Stimulated activated CD4-positive, alpha-beta T cell treated with anti-CD3 and anti-CD28 coated beads, Interleukin-2, amount 100 ng/mL, for 4 hours (primary cell): ENCODE data around the gene LAMA4.
A peak's percentile ranks its signal among the peaks of the same experiment; 100 is the strongest.

ENCODE experiments used
- DNase-seq: peaks from one replicate; pipeline ENCODE4 v3.0.0-alpha.2; 2020; ENCODE audit warnings: low read depth

The LAMA4 gene

DNA sequence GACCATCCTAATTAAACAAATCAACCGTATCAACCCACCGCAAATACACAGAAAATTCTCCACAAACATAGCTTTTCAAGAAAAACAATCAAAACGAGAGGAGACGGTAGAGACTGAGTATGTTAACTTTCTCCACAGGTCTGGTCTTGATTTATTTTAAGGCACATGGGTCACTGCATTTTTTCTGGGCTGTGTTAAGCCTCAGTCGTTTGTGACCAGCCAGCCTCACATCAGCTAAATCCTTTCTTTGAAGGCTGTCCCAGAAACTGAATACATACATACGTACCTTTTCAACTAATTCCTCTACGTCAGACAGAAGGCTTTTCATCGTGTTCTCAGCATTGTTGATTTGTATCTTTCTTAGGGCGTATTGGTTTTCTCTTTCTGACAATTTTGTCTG lies 69.4 kb downstream of the LAMA4 start:
- DNase-seq = no peak

DNA sequence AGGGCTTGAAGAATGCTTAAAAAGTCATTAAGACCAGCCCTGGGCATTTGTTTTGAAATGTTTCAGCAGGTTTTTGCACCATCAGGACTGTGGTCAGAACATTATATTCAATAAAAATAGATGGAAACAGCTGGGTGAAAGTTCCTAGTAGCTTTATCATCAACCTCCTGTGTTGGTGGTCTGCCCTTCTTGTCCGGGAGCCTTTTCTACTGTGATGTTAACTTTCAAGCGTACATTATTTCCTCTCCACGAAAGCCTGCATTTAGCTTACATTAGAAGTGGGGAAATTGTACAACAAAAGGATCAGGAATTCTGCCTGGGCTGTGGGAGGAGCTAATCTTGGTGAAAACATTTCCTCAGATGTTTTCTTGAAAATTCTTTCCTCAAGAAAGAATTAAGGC lies 71.1 kb downstream of the LAMA4 start:
- DNase-seq = no peak

DNA sequence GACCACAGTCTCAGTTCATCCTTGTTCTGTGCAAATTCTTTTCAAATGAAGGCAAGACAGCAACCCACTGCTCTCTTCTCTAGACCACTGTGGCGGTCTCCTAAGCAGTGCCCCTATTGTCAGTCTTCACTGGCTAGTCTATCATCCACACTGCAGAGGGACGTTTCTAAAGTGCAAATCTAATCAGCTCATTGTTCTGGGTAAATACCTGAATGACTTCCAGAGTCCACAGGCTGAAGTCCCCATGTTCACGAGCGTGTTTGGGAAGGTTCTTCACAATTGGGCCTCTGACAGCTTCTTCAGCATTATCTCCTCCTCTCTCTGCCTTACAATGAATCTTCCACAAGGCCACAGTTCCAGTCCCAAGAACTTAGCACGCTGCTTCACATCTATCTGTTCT lies 73.2 kb downstream of the LAMA4 start:
- DNase-seq = no peak

DNA sequence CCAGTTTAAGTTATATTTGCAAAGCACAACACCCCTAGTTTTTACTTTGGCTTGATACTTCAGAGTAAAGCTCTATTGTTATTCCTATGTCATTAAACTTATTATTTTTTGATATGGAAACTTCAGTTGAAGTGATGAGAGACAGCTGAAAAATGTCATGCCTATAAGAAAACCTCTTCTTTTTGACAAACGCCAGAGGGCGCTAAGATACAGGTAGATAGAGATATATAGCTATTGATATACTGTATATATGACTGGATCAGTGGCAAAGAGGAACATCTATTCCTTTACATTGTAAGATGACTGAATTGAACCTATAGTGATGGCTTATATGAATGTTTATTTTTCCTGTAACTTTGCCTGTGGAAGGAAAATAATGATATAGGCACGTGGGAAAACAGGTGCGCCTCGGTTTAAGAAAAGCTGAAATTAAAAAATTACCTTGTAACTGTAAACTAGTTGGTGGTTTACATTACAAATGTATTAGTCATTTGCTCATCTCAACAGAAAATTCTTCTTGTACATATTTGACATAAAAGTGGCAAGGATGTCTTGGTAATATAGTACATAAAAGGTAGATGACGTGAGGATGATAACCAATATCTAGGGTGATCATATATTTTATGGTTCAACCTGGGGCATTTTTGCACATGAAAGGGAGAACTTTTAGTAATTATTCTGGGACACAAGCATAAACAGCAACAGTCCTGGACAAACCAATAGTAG lies 74.1 kb downstream of the LAMA4 start:
- DNase-seq = peak; percentile 40

DNA sequence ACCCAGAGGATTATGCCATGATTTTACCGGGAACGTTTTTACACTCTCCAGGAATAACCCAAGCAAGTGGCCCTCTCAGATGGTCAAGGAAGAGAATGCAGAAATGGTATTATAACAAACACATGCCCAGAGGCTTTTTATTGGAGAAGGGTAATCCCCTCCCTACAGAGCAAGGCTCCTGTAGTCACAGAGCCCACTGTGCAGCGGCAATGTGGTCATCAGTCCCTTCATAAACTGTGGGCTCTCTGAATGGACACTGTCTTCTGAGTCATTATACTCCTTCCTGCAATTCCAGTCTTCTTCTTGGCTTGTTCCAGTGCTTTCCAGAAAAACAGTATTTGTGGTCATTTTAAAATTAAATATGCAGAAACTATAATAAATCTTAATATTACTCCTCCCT lies 74.7 kb downstream of the LAMA4 start:
- no peak for DNase-seq

DNA sequence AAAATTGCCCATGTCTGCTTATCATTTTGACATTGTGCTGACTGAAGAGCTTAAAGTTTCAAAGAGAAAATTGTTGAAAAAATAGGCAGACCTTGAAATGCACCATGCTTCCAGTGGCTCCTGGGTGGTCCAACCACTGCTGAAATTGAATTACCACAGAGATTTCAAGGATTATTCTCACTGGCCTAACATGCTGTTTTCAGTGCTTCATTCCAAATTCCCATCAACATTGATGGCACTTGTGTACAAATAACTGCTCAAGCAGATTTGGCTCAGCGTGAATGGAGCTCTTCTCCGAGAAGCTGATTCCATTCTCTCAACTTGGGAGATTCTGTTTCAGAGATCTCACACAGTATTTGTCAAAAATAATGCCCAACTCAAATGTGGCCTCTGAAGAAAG lies 75.5 kb downstream of the LAMA4 start:
- DNase-seq = no peak

DNA sequence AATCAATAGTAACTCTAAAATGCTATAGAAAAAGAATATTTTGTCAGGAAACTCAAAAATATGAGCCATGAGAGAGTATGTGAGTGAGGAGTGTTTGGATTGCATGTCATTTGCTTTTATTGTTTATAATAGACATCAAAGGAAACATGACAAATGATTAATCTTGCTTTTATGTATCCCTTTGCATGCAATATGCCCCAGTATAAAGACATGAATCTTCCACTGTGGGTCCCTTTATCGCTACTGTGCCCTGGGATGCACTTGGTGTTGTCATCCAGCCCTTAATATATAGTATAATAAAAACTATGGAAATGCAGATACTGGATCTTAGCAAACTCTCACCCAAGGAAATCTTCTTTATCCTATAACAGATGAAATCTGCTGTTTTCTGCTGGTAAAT lies 77.3 kb downstream of the LAMA4 start:
- DNase-seq = no peak

DNA sequence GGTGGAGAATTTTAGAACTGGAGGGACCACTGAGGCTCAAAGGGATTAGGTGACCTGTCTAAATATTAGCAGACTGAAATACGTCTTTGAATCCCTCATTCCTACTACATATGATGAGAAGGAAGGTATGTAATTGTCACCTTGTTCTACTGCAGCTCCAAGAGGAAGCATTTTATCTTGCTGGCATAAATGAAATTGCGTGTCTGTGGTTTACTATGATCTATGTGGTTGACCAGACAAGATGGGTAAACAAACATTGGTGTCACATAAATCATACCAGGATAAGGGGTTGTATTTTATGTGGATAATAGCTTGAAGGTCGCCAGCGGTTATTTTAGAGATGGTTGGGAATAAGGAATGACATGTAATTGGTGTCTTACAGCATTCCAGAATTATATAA lies 78.2 kb downstream of the LAMA4 start:
- no peak for DNase-seq

DNA sequence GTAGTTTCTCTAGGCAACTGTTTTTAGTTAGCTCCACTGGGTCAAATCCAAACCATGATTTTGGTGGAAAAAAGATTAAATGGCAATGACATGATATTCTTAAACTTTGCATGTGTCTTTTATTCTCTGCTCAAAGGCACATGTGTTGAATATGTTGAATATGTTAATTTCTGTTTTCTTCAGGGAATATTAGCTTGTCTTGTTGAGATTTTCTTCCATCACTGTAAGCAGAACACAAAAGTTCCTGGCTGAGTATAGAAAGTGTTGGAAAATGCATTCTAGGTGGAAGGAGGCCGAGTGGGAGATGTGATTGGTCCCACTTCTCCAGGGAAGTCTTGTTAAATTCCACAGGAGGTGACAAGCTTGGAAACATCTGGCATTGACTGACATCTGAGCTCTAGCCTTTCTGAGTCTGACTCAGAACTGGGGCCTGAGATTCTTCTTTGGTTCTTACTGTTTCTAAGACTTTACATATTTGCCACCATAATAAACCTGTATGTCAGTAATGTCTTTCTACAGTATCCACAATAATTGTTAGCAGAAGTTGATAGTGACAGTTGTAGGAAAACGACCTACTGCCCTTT lies 81.1 kb downstream of the LAMA4 start:
- no peak for DNase-seq

DNA sequence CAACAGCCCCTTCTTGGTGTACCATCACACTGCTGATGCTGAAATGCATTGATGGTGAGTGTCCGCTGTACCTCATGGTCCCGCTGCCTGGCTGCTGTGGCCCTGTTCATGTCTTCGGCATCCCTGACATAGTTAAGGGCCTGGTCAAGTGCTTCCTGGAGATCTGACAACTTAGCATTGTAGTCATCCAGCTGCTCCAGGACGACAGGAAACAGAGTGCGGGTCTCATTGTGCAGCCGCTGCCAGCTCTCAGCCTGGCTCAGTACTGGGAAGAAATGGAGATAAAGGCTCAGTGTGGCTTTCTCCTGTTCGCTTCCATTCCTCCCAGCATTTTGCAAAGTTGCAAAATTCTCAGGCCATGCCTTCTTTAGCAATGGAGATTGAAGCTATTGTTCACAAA lies 81.8 kb downstream of the LAMA4 start:
- no peak for DNase-seq

DNA sequence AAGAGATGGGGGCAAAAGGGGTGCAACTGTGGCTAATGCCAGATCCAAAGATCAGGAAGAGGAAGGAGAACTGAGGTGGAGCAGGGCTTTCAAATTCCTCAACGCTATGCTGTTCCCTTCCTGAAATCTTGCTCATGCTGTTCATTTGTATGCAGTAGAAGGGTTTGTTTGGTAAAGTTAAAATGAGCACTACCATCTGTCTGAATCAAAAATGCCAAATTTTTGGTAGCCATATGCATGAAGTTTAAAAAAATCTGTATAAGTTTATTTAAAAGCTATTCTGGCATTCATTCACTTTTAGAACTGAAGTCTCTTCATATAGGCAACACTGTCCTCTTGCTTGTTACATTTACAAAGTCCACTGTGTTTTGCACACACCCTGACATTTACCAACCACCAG lies 84.8 kb downstream of the LAMA4 start:
- no peak for DNase-seq

DNA sequence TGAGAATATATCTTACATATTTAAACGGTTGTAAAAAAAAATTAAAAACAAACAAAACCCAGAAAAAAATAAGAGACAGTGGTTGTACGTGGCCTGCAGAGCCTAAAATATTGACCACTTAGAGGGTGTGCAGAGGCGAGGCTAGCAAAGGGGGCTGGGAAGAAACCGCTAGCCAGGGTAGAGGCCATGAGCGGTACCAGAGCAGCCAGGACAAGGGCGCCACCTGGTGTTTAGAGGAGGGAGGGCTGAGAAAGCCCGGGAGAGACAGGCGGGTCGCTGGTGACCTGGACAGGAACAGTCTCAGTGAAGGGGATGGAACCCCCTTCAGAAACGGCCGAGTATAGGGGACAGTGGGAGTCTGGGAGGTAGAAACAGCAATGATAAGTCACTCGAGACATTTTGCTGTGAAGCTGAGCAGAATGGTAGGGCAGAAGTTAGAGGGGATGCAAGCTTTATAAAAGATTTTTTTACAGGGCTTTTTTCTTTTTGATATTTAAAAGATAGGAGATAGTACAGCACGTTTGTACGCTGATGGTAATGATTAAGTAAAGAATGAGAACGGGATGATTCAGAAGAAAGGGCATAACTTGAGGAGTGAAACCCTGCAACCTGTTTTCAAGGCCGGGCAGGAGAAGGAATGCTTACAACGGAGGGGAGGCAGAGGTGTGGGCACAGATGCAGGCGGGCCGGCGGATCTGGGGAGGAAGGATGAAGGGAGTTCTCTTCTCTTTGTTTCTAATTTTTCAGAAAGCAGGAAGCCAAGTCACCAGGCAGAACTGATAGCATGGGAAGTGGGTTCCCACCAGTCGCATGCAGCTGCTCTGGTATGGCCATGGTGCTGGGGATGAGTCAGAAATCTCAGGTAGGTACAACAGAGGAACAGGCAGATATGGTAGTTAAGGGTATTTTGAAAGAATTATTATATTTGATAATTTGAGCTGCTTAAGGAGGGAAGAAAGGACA lies 90.8 kb downstream of the LAMA4 start:
- DNase-seq = peak; percentile 65

DNA sequence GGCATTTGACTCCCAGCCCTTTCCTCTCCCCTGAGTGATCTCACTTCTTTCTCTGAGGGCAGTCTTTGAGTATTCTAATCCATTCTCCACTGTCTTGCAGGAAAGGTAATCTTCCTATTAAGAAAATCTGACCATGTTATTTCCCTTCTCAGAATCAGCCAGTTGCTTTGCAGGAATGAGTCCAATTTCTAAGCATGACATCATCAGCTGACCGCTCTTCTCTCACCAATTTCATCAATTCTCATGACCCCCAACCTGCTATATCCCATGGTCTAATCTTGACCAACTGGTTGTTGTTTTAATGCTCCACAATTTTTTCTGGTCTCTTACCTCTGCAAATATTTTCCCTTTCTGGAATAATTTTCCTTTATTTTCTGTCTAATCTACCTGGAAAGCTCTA lies 93.6 kb downstream of the LAMA4 start:
- DNase-seq = no peak

DNA sequence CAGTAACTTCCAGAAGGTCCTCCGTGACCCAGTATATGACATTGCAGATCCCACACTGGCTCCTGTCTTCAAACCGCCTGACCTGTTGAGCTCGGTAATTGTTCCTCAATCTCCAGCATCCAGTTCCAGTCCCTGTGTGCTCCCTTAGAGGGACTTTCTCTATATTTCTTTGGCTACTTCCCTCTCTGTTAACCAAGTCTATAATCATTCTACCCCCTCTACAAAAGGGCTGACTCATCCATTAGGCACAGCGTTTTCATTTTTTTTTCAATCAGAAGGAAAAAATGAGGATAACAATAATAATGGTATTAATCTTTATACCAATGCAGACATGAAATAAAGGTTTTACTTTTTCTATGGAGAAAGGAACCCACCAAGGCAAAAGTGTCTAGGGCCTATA lies 97.7 kb downstream of the LAMA4 start:
- no peak for DNase-seq

DNA sequence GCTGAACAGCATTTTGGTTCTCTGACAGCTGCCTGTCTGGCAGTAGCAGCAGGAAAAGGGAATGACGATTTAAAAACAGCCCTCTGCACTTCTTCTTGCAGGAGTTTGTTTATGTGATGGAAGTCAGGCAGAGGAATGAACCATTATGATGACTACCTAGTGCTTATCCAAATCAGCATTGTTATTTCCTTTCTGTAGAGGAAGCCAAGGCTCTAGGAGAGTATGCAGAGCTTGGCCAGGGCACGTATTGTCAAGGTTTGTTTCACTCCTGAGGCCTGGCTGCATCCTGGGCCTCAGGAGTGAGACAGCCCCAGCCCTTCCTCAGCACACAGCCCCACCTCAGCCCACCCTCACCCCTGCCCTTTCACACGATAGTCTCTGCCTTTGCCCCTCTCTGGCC lies 98.5 kb downstream of the LAMA4 start:
- no peak for DNase-seq

DNA sequence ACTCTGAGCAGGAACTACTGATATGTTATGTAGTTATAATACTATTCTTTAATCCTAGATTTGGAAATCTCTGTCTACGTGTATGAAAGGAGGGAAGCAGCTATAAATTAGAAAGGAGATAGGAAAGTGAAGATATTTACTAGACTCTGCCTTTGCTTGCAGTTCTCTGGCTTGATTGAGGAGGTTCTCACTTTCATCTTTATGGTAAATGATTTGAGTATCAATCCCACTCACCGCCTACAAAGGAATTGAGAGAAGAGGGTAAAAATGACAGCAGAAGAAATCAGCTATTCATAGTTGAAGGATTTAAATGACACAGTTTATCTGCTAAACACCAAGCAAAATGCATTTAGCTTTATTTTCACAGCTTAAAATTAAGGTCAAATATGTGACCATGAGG lies 99.7 kb downstream of the LAMA4 start:
- DNase-seq = no peak

DNA sequence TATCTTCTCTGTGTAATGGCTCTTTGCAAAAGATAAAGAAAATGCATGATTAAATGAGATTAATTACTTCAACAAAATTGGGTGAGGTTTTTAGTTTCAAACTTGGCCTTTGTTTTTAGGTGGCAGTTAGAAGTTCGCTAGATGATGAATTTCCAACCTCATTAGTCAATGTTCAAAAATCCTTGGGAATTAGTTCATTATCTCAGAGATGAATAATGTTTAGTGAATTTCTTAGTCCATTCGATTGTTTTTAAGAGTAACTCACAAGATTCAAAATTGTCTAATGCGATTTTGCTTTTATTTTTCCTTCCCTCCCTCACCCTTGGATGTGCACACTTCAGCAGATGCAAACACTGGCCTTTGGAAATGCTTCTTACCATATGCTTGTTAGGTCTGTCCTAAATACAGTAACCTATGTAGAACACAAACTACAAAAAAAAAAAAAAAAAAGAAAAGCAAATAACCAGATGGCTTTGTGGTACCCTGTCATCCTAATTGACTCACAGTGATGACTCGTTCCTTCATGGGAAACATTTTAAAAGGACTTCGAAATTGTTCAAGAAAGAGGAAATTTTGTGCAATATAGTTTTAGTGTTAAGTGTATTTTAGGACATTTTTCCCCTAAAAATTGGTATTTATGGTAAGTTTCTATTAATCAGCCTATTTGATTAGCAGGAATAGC lies 100.3 kb downstream of the LAMA4 start:
- no peak for DNase-seq

DNA sequence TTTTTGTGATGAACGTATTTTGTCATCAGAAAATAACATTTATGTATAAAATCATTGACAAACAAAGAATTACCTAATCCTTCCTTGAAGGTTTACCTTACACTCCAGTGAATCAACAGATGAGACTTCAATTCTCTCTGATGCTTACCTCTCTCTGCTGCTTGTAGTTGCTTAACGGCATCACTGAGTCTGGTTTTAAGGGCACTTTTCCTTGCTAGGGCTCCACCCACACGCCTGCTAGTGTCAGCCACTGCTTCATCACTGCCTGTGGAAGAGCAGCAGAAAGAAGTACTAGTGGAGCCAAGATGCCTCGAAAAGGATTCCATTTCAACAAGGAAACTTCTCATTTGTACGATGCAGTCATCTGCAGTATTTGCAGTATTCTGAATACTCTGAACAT lies 104.0 kb downstream of the LAMA4 start:
- no peak for DNase-seq

DNA sequence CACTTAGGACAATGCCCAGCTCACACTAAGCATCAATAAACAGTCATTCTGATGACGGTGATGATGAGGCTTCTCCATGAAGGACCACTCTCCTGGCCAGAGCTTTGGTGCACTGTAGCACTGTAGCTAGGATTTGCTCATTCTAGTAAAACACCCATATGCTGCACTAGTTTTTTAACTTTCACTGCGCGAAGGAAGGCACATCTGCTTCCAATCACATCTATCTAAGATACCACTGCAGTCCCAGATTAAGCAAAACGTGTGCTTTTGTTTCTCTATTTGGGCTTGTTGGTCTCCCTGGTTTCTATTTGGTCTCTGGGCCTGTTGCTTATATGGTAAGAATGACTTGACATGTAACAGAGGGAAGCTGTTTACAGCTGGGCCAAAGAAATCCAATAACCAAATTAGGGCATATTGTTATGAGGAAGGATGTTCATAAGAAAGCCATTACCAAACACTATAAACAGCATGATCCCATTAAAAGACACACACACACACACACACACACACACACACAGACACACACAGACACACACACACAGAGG lies 104.6 kb downstream of the LAMA4 start:
- no peak for DNase-seq

DNA sequence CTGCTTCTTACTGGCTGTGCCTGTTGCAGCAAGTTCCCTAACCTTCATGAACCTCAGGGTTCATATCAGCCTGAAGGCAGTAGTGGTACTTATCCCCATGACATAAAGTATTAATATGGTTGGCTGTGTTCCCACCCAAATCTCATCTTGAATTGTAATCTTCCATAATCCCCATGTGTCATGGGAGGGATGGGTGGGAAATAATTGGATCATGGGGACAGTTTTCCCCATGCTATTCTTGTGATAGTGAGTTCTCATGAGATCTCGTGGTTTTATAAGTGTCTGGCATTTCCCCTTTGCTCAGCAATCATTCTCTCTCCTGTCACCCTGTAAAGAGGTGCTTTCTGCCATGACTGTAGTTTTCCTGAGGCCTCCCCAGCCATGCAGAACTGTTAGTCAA lies 105.1 kb downstream of the LAMA4 start:
- no peak for DNase-seq

DNA sequence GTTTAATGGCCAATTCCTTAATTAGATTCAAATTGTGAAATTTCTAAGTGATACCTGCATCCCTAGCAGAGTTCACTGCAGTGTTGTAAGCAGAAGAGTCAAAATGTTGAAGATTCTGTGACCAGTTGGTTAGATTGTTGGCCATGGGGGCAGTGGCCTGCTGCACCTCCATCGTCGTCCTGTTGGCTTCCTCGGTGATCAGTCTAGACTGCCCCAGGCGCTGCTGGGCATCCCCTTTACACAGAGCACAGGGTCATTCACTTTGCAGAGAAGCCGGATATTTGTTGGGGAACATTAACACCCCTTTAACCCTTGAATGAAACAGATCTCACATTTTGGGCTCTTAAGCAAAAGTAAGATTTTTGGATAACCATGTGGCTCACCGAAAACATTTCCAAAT lies 106.3 kb downstream of the LAMA4 start:
- no peak for DNase-seq

DNA sequence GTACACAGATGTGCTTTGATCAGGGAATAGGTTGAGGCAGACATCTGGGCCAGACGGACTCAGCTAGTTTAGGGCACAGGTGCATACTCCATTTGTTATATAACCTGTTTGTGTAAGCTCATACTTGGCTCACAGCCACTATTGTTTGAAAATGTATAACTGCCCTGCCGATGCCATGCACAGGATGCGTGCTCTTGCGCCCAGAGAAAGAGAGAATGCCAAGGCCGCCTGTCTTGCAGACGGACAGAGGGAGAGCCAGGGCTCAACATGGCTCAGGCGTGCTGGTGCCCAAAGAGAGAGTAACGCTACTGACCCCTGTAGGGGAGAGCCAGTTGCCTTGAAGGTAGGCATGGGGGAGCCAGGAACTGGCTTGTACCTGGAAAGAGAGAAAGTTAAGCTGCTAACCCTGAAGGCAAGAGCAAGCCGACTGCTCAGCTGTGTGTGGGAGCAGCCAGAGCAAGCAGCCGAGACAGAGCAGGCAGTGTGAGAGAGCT lies 109.2 kb downstream of the LAMA4 start:
- DNase-seq = no peak
